Measurements from ENCODE around the gene PIGU.
"Not testable (repeated sequence)": the region's sequence is repeated elsewhere in the genome, so short reads cannot be mapped to it uniquely, and the experiment has no call there.

PIGU gene, protein sequence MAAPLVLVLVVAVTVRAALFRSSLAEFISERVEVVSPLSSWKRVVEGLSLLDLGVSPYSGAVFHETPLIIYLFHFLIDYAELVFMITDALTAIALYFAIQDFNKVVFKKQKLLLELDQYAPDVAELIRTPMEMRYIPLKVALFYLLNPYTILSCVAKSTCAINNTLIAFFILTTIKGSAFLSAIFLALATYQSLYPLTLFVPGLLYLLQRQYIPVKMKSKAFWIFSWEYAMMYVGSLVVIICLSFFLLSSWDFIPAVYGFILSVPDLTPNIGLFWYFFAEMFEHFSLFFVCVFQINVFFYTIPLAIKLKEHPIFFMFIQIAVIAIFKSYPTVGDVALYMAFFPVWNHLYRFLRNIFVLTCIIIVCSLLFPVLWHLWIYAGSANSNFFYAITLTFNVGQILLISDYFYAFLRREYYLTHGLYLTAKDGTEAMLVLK

GRCh38 chr20:34676642-34677373, at the start of gene PIGU:
PIGU (minus strand) TSS chr20:34677092; CDS start chr20:34677085, 7 bp downstream.
- DNase-seq (ENCODE audit: low spot score) (peak; percentile 100), ATAC-seq (ENCODE audit: low read depth) (peak; percentile 96)
- Histone ChIP-seq H3K27ac (ENCODE audit: poor library complexity, severe bottlenecking) (peak within 1 kb of the TSS; percentile 29), H3K36me3 (ENCODE audit: low read depth) (no peaks in the 10 kb centered on the region), H3K4me1 (ENCODE audit: insufficient read depth, poor library complexity, severe bottlenecking) (peaks cover 8% of the 10 kb centered on the region), H3K9me3 (ENCODE audit: severe bottlenecking) (no peaks in the 10 kb centered on the region), H3K4me3 (ENCODE audit: severe bottlenecking) (peak within 1 kb of the TSS; percentile 74), H3K27me3 (ENCODE audit: insufficient read depth, poor library complexity, severe bottlenecking) (no peaks in the 10 kb centered on the region)
- TF ChIP-seq, protein P1, sequence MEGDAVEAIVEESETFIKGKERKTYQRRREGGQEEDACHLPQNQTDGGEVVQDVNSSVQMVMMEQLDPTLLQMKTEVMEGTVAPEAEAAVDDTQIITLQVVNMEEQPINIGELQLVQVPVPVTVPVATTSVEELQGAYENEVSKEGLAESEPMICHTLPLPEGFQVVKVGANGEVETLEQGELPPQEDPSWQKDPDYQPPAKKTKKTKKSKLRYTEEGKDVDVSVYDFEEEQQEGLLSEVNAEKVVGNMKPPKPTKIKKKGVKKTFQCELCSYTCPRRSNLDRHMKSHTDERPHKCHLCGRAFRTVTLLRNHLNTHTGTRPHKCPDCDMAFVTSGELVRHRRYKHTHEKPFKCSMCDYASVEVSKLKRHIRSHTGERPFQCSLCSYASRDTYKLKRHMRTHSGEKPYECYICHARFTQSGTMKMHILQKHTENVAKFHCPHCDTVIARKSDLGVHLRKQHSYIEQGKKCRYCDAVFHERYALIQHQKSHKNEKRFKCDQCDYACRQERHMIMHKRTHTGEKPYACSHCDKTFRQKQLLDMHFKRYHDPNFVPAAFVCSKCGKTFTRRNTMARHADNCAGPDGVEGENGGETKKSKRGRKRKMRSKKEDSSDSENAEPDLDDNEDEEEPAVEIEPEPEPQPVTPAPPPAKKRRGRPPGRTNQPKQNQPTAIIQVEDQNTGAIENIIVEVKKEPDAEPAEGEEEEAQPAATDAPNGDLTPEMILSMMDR (IDR thresholded peaks at IDR 0.05; ENCODE audit: poor library complexity, severe bottlenecking), result peak; percentile 35

GRCh38 chr20:34724172-34724571, 47.3 kb upstream of the PIGU start:
- peaks cover 83% of the 10 kb centered on the region for H3K36me3 ChIP-seq (ENCODE audit: low read depth)
- no peaks in the 10 kb centered on the region for H3K4me1 ChIP-seq (ENCODE audit: insufficient read depth, poor library complexity, severe bottlenecking)
- no peaks in the 10 kb centered on the region for H3K27me3 ChIP-seq (ENCODE audit: insufficient read depth, poor library complexity, severe bottlenecking)
- DNase-seq (ENCODE audit: low spot score), result peak; percentile 20
- H3K9me3 ChIP-seq (ENCODE audit: severe bottlenecking), result no peaks in the 10 kb centered on the region
- H3K27ac ChIP-seq (ENCODE audit: poor library complexity, severe bottlenecking), result no peak overlapping the region
- ATAC-seq (ENCODE audit: low read depth), result no peak
- TF ChIP-seq, protein P1 (IDR thresholded peaks at IDR 0.05; ENCODE audit: poor library complexity, severe bottlenecking), result no peak
- H3K4me3 ChIP-seq (ENCODE audit: severe bottlenecking), result no peak overlapping the region

DNA sequence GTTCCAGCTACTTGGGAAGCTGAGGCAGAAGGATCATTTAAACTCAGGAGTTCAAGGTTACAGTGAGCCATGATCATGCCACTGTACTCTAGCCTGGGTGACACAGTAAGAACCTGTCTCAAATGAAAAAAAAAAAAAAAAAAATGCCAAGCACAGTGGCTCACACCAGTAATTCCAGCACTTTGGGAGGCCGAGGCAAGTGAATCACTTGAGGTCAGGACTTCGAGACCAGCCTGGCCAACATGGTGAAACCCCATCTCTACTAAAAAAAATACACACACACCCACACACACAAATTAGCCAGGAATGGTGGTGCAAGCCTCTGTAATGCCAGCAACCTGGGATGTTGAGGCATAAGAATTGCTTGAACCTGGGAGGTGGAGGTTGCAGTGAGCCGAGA, 45.7 kb upstream of the PIGU start:
- DNase-seq (ENCODE audit: low spot score), result peak; percentile 45
- not testable (repeated sequence) for H3K27me3 ChIP-seq (ENCODE audit: insufficient read depth, poor library complexity, severe bottlenecking); H3K4me3 ChIP-seq (ENCODE audit: severe bottlenecking); H3K4me1 ChIP-seq (ENCODE audit: insufficient read depth, poor library complexity, severe bottlenecking); H3K9me3 ChIP-seq (ENCODE audit: severe bottlenecking); H3K27ac ChIP-seq (ENCODE audit: poor library complexity, severe bottlenecking); ATAC-seq (ENCODE audit: low read depth)
- peaks cover 77% of the 10 kb centered on the region for H3K36me3 ChIP-seq (ENCODE audit: low read depth)

DNA sequence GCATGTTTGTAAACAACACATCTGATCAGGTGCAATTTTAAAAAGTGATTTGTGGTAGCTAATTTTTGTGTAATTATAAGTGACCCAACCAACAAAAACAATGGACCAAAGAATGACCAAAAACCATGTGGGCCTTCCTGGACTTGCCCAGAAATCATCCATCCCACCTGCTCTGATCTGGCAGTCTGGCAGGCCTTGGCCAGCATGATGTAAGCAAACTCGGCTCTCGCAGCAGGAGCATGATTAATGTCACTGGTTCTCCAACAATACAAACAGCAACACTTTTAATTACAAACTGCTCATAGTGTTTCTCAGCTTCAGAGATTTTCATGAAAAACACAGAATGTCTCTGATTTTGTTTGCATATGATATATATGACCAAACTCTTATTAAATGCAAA, 43.4 kb upstream of the PIGU start:
- H3K36me3 ChIP-seq (ENCODE audit: low read depth), result peaks cover 65% of the 10 kb centered on the region
- ATAC-seq (ENCODE audit: low read depth) (no peak), DNase-seq (ENCODE audit: low spot score) (peak; percentile 22)
- H3K27me3 ChIP-seq (ENCODE audit: insufficient read depth, poor library complexity, severe bottlenecking), result no peaks in the 10 kb centered on the region
- H3K27ac ChIP-seq (ENCODE audit: poor library complexity, severe bottlenecking), result no peak overlapping the region
- TF ChIP-seq, protein P1 (IDR thresholded peaks at IDR 0.05; ENCODE audit: poor library complexity, severe bottlenecking), result no peak
- H3K9me3 ChIP-seq (ENCODE audit: severe bottlenecking), result no peaks in the 10 kb centered on the region
- H3K4me1 ChIP-seq (ENCODE audit: insufficient read depth, poor library complexity, severe bottlenecking), result no peaks in the 10 kb centered on the region
- no peak overlapping the region for H3K4me3 ChIP-seq (ENCODE audit: severe bottlenecking)

DNA sequence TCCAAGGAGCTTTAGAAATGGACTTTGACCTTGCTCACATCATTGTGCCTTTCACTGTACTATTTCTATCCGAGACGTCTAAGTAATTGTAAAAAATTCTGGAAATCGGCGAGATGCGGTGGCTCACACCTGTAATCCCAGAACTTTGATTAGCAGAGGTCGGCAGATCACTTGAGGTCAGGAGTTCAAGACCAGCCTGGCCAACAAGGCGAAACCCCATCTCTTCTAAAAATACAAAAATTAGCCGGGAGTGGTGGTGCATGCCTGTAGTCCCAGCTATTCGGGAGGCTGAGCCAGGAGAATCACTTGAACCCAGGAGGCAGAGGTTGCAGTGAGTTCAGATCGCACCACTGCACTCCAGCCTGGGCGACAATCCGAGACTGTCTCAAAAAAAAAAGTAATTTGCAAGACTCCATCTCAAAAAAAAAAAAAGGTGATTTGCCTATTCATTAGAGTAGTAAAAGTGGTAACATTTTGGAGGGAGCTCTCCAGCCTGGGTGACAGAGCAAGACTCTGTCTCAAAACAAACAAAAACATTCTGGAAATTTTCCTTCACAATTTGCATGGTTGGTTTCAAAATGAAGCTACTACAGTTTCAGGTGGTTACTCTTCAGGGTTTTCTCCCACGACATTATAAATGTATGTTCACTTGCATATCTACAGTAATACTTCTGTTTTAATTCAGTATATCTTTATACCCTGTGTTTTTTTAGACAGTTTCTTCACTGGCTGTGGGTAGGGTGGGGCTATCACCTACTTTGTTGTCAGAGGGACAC, 42.5 kb upstream of the PIGU start:
- H3K4me1 ChIP-seq (ENCODE audit: insufficient read depth, poor library complexity, severe bottlenecking); H3K27me3 ChIP-seq (ENCODE audit: insufficient read depth, poor library complexity, severe bottlenecking); ATAC-seq (ENCODE audit: low read depth); H3K9me3 ChIP-seq (ENCODE audit: severe bottlenecking); H3K4me3 ChIP-seq (ENCODE audit: severe bottlenecking); H3K27ac ChIP-seq (ENCODE audit: poor library complexity, severe bottlenecking): not testable (repeated sequence)
- peak; percentile 11 for DNase-seq (ENCODE audit: low spot score)
- H3K36me3 ChIP-seq (ENCODE audit: low read depth), result peaks cover 65% of the 10 kb centered on the region
